Vagina (tissue), 2 donors: ENCODE data around the gene OR5K1. TPM values are rescaled to one million over a fixed set of nuclear protein-coding genes. Genes with fewer than 3 reads are reported as not detected.

Experiments
- DNase-seq, 2 donors: peaks; one replicate each; pipeline ENCODE4 v3.0.0-alpha.2; 2017; ENCODE audit errors: extremely low spot score in 2 of 2
- H3K27ac ChIP-seq: fragments of 200-600 bp; sonication (generic); one replicate; pipeline ENCODE4 v1.5.1; 2019
- H3K27me3 ChIP-seq: fragments of 200-600 bp; sonication (generic); one replicate; pipeline ENCODE4 v1.5.1; 2019
- H3K36me3 ChIP-seq, 2 donors: fragments of 200-600 bp; sonication (generic); one replicate each; pipeline ENCODE4 v1.5.1; 2017 to 2019
- H3K4me1 ChIP-seq: fragments of 200-600 bp; sonication (generic); one replicate; pipeline ENCODE4 v1.5.1; 2019
- H3K4me3 ChIP-seq, 2 donors: fragments of 200-600 bp; sonication (generic); 1 replicate in 1 of 2; 2 replicates in 1 of 2; pipeline ENCODE4 v1.5.1; 2016 to 2019
- H3K9me3 ChIP-seq: fragments of 200-600 bp; sonication (generic); one replicate; pipeline ENCODE4 v1.5.1; 2019
- POLR2A ChIP-seq, 2 donors: fragments of 450-650 bp; IDR thresholded peaks; one replicate each; pipeline ENCODE4 v1.6.1; 2017; ENCODE audit warnings: antibody characterized with exemption in 2 of 2, mild to moderate bottlenecking in 2 of 2, moderate library complexity in 2 of 2
- POLR2AphosphoS5 ChIP-seq, 2 donors: sonication (generic); formaldehyde crosslinking; IDR thresholded peaks; one replicate each; pipeline ENCODE4 v1.9.0; 2017; ENCODE audit warnings: antibody characterized with exemption in 2 of 2, mild to moderate bottlenecking in 2 of 2, low read depth in 1 of 2; ENCODE audit not compliant: insufficient read depth in 1 of 2
- intact Hi-C: fragments of 100-400 bp; cut with DNase I; formaldehyde crosslinking; loops from one replicate; pipeline ENCODE4 v1.15.1; 2023
- total RNA-seq: library from RNA; depleted of rRNA; stranded (reverse); fragments of >200 nt; gene quantifications from one replicate; pipeline ENCODE4 v1.2.3, GENCODE V29; 2016
- TF ChIP-seq, protein P1 (sequence below), 3 experiments: fragments of 450-650 bp in 2 of 3; fragments of 200-600 bp in 1 of 3; sonication (generic) in 1 of 3; IDR thresholded peaks; one replicate each; pipeline ENCODE4 v1.5.1; 2017 to 2019; ENCODE audit warnings: antibody characterized with exemption in 3 of 3, mild to moderate bottlenecking in 2 of 3, moderate library complexity in 2 of 3

OR5K1 gene
- total RNA-seq, 1 donor from 2014 or later, result not detected

DNA sequence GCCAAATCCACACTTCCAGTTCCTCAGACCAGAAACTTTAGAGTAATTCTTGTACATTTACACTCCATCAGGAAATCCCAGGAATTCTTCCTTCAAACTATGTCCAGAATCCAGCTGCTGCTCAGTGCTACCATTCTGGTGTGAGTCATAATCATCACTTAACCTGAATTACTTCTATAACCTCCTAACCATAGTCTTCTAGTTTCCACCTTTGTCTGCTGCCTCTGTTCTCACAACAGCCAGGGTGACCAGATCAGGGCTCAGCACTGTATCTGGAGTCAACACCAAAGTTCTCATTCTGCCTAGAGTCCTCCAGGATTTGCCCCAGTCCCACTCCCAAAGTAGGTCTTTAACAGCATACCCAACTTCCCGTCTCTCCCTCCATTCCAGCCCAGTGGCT, 56.4 kb downstream of the OR5K1 start:
- no peaks in the 10 kb centered on the region for H3K9me3 ChIP-seq
- peaks cover 0 to 35% of the 10 kb centered on the region in 2 donors for H3K36me3 ChIP-seq
- H3K4me3 ChIP-seq, result no peak overlapping the region
- H3K27me3 ChIP-seq, result no peaks in the 10 kb centered on the region
- intact Hi-C loops, result no loop called here
- peaks cover 42% of the 10 kb centered on the region for H3K4me1 ChIP-seq
- no peak overlapping the region for H3K27ac ChIP-seq
- no peak for DNase-seq
- TF ChIP-seq POLR2A (IDR thresholded peaks at IDR 0.05) (no peak), POLR2AphosphoS5 (IDR thresholded peaks at IDR 0.05; ENCODE audit: insufficient read depth in 1 of 2, low read depth in 1 of 2) (no peak)
- TF ChIP-seq, protein P1, sequence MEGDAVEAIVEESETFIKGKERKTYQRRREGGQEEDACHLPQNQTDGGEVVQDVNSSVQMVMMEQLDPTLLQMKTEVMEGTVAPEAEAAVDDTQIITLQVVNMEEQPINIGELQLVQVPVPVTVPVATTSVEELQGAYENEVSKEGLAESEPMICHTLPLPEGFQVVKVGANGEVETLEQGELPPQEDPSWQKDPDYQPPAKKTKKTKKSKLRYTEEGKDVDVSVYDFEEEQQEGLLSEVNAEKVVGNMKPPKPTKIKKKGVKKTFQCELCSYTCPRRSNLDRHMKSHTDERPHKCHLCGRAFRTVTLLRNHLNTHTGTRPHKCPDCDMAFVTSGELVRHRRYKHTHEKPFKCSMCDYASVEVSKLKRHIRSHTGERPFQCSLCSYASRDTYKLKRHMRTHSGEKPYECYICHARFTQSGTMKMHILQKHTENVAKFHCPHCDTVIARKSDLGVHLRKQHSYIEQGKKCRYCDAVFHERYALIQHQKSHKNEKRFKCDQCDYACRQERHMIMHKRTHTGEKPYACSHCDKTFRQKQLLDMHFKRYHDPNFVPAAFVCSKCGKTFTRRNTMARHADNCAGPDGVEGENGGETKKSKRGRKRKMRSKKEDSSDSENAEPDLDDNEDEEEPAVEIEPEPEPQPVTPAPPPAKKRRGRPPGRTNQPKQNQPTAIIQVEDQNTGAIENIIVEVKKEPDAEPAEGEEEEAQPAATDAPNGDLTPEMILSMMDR (IDR thresholded peaks at IDR 0.05), result no peak

DNA sequence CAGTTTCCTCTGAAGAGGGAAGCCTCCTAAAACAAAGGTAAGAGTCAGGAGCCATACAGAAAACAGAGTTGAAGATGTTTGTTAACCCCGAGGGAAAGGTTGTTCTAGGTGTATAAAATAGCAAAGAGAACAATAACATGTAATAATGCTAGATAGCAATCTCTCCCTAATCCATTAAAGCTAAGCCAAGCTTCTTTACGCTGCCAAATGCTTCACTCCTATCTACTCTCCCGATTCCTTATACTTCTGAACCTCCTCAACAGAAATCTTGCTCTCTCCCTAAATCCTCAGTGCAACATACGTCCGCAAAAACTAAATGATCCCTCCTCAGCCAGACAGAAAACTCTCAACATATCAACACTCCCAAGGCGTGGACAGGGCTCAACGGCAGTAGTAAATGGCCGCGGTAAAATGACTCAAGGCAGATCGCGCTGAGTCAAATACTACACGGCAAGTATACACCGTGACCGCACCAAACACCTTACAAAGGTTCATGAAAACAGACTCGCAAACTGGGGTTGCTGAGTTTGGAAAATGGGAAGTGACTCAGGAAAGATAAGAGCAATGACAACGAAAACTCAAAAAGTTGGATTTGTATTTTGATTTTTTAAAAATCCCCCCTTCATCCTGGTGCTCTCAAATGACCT, 59.0 kb downstream of the OR5K1 start:
- Histone ChIP-seq H3K27ac (peak overlapping the region; percentile 91), H3K27me3 (no peaks in the 10 kb centered on the region), H3K4me1 (peaks cover 42% of the 10 kb centered on the region), H3K9me3 (no peaks in the 10 kb centered on the region), H3K4me3 (peak overlapping the region; percentile 52 to 74), H3K36me3 (peaks cover 0 to 16% of the 10 kb centered on the region in 2 donors)
- TF ChIP-seq, protein P1 (IDR thresholded peaks at IDR 0.05), result no peak
- TF ChIP-seq POLR2A (IDR thresholded peaks at IDR 0.05) (no peak), POLR2AphosphoS5 (IDR thresholded peaks at IDR 0.05; ENCODE audit: insufficient read depth in 1 of 2, low read depth in 1 of 2) (no peak)
- DNase-seq, result no peak
- intact Hi-C loops, result no loop called here

Other genes with a start within 250 kb of the OR5K1 start
- not detected for gene OR5H6, start 199.0 kb upstream of the OR5K1 start, total RNA-seq
- not detected for gene OR5H2, start 180.7 kb upstream of the OR5K1 start, total RNA-seq
- gene OR5K4, start 109.3 kb upstream of the OR5K1 start, total RNA-seq, result not detected
- not detected for gene OR5K3, start 72.5 kb upstream of the OR5K1 start, total RNA-seq
- not detected for gene OR5K2, start 34.5 kb downstream of the OR5K1 start, total RNA-seq
- 158 TPM for gene CLDND1, start 59.7 kb downstream of the OR5K1 start, total RNA-seq
- gene GPR15, start 68.8 kb downstream of the OR5K1 start, total RNA-seq, result 1.2 TPM
- gene CPOX, start 130.4 kb downstream of the OR5K1 start, total RNA-seq, result 21.4 TPM